HT1080 (cell line): ENCODE results near the gene EPG5. TPM values are rescaled to one million over a fixed set of nuclear protein-coding genes. Genes with fewer than 3 reads are reported as not detected.
A peak's percentile ranks its signal among the peaks of the same experiment; 100 is the strongest.
"Not testable (repeated sequence)": the region's sequence is repeated elsewhere in the genome, so short reads cannot be mapped to it uniquely, and the experiment has no call there.

Source experiments
- DNase-seq: peaks from one replicate; pipeline ENCODE4 v3.0.0-alpha.2; 2015; ENCODE audit warnings: low read depth
- polyA plus RNA-seq, 2 experiments: library from polyadenylated mRNA; depleted of rRNA; stranded (reverse); fragments of >200 nt; gene quantifications; 2 replicates each; pipeline ENCODE4 v1.2.3, GENCODE V29; 2015
- total RNA-seq: library from RNA; depleted of rRNA; stranded (reverse); fragments of >200 nt; shearing (Covaris generic); gene quantifications from 2 replicates; pipeline ENCODE4 v1.2.3, GENCODE V29; 2014; rRNA removed

The EPG5 gene, protein sequence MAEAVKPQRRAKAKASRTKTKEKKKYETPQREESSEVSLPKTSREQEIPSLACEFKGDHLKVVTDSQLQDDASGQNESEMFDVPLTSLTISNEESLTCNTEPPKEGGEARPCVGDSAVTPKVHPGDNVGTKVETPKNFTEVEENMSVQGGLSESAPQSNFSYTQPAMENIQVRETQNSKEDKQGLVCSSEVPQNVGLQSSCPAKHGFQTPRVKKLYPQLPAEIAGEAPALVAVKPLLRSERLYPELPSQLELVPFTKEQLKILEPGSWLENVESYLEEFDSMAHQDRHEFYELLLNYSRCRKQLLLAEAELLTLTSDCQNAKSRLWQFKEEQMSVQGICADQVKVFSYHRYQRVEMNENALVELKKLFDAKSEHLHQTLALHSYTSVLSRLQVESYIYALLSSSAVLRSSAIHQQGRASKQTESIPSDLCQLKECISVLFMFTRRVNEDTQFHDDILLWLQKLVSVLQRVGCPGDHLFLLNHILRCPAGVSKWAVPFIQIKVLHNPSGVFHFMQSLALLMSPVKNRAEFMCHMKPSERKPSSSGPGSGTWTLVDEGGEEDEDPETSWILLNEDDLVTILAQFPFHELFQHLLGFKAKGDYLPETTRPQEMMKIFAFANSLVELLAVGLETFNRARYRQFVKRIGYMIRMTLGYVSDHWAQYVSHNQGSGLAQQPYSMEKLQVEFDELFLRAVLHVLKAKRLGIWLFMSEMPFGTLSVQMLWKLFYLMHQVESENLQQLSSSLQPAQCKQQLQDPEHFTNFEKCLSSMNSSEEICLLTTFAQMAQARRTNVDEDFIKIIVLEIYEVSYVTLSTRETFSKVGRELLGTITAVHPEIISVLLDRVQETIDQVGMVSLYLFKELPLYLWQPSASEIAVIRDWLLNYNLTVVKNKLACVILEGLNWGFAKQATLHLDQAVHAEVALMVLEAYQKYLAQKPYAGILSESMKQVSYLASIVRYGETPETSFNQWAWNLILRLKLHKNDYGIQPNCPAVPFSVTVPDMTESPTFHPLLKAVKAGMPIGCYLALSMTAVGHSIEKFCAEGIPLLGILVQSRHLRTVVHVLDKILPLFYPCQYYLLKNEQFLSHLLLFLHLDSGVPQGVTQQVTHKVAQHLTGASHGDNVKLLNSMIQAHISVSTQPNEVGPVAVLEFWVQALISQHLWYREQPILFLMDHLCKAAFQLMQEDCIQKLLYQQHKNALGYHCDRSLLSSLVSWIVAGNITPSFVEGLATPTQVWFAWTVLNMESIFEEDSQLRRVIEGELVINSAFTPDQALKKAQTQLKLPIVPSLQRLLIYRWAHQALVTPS (N-terminal part only)
- 10.2 and 12.7 TPM in 2 replicates for total RNA-seq
- polyA plus RNA-seq (2015; cell fraction: cytosol; rRNA removed) = 12.1 and 14.8 TPM in 2 replicates
- 52.9 and 65.9 TPM in 2 replicates for polyA plus RNA-seq (2015; cell fraction: nucleus; rRNA removed)

DNA sequence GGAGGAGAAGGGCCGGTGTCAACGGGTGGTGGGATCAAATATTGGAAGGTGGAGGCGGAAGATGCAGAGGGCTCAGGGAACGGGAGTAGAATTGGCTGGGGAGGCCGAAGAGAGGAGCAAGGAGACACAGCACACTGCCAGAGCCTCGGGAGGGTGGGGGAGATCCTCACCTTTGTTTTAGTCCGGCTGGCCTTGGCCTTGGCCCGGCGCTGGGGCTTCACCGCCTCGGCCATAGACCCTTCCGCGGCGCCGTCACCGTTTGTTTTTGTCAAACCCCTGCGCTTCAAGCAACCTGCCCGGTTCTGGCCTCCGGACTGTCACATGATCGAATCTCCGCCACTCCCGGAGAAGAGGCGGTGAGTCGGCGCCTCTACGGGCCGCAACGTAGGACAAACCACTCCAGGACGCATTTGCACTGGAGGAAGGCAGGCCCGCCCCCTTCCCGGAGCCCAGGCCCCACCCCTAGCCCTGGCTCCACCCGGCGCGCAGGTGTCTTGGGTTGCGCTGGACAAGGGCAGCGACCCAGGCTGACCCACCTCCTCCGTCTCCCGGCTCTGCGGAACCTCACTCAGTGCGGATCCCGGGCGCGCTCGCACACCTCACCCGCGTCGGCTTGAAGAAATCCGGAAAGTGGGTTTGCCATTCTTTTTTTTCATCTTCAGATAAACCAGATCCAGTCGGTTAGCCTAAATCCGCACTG is at the start of gene EPG5:
Gene EPG5, minus strand, starts transcription at position 323 of the 700 bp plus-strand sequence. Its CDS starts 90 bp downstream, at position 233.
- peak; percentile 93 for DNase-seq

DNA sequence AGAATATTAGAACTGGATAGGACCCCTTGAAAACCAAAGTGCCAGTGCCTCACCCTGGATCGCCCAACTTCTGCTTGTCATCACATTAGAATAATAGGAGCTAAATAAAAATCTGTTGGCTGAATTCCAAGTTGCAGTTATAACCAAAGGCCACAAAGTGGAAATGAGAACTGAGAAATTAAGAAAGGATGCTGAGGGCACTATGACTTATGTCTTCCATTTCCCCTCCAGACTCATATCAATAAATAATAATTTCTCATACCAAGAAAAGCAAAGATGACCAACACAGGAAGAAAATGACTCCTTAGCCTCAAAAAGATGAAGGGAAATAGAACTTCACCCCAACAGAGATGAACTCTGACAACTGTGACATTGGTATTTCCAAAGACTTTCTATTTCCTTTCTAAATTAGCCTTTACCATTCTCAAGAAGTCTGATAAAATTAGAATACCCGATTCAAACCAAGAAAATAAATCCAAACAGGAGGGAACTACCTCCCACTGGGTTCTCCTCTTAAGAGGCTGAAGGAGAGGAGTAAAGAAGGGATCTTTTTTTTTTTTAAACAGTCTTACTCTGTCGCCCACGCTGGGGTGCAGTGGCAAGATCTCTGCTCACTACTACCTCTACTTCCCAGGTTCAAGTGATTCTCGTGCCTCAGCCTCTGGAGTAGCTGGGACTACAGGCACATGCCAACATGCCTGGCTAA is 46.5 kb upstream of the EPG5 start:
- DNase-seq = no peak

DNA sequence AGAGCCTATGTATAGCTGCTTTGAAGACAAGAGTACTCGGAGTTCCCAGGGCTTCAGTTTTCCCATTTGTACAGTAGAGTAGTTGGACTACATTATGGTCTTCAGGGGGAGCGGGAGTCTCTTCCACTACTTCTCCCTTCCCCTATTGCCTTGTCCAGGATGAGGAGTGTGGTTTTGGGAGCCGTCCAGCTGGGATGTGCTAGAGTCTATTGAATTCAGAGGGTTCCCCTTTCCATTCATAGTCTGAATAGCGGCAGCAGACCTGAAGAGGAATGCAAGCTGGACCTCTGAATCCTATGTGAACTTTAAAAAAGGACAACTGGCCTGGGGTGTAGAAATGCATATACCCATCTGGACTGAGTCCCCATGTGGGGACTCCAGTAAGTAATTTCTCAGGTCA is 43.5 kb upstream of the EPG5 start:
- no peak for DNase-seq

DNA sequence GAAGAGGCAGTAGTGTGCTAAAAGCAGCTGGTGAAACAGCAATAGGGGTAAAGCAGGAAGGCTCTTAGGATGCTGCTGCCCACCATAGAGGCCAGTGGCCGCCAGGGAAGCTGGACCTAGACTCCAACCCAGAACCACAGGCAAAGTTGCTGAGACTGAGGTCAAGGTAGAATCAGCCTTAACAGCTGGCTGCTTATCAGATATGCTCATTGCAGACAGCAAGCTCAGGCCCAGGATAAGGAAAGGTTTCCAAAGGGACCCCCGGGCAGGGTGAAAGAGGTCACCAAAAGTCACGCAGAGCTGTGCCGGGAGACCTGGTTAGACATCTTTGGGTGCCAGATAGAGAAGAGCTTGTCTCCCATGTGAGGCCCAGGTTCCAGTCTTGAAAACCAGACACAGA is 42.9 kb upstream of the EPG5 start:
- DNase-seq = no peak

DNA sequence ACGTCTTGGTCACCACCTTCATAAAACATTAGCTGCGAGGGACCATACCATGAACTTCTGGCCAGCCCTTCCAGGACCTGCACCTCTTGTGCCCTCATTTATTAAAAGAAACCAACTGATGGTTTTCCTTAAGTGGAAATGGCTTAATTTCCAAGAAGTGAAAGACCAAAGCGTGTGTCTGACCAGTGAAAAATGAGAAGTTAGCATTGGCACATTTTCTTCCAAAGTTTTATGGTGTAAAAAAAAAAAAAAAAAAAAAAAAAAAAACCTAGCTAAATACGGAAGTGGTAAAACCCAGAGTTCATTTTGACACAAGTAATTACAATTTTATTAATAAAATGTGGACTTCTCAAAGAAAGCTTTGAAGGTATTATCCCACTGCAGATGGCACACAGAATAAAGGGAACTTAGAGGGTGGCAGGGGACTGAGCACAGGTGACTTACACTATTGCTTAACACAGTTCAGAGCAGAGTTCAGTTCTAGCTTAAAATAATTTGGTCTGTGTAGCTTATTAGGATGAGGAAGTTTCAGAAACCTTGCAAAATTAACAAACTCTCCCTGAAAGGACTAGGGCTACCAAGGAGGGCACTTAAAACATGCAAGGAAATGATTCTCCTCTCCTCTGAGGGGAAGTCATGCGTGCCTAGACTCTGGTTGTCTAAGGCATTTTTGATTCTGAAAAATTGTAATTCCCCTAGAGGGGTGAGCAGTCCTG is 42.2 kb upstream of the EPG5 start:
- no peak for DNase-seq

DNA sequence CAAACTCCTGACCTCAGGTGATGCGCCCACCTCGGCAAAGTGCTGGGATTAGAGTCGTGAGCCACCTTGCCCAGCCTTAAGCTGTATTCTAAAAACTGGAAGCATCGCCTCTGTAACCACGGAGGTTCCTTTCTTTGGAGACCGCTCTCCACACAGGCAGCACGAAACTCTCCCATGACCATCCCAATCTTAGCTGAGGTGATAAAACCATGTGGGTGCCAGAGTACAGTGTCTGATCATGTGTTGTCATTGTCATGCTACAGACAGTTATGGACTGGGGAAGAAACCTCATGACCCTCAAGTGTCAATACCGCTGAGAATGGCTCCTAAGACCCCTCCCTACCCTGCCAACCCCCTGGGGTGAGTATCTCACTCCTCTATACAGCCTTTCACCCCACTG is 41.4 kb upstream of the EPG5 start:
- no peak for DNase-seq

DNA sequence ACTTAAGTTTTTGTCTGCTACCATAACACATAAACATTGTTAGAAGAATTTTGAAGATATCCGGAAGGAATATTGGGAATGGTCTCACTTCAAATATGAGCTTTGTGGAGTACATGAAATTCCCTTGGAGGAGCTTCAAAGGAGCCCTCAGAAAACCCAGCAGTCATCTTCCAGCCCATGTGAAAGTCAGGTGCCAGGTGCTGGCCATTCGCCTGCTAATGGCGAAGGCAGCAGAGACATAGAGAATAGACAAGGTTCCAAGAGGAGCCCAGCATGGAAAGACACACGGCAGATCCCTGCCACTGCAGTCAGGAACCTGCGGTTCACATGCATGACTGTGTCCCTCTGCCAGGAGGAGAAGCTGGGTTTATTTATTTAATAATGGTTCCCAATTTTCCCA is 40.0 kb upstream of the EPG5 start:
- DNase-seq = no peak

DNA sequence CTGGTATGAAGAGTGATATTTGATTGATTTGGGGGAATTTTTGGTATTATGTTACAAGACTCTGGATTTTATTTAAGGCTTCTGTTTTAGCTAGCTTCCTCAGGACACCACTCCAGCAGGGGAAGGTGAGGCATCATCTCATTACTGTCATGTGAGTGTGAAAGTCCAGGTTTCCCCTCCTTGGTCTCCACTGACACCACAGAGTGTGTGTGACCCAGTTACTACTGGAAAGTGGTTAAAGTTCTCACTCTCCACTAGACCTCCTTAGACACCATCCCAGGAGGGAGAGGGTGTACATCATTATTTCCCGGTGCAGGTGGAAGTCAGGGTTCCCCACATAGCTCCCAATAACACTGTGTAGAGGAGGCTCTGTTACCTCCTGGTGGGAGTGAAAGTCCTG is 35.8 kb upstream of the EPG5 start:
- DNase-seq = no peak

DNA sequence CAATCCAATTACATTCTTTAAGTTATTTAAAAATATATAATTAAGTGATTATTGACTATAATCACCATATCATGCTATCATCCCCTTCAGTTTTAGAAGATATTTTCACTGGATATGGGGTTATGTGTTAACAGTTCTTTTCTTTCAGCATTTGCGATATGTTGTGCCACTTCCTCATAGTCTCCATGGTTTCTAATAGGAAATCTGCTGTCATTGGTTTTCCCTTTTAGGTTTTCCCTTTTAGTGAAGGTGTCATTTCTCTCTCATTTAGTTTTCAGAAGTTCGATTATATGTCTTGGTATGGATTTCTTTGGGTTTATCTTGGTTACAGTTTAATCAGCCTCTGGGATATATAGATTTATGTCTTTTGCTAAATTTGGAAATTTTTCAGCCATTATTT is 34.8 kb upstream of the EPG5 start:
- no peak for DNase-seq

DNA sequence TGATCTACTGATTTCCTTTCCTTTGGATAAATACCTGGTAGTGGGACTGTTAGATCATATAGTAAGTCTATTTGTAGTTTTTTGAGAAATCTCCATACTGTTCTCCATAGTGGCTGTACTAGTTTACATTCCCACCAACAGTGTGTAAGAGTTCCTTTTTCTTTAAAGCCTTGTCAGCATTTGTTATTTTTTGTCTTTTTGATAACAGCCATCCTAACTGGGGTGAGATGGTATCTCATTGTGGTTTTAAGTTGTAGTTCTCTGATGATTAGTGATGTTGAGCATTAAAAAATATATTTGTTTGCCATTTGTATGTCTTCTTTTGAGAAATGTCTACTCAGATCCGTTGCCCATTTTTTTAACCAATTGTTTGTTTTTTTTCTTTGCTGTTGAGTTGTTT is 33.9 kb upstream of the EPG5 start:
- no peak for DNase-seq

DNA sequence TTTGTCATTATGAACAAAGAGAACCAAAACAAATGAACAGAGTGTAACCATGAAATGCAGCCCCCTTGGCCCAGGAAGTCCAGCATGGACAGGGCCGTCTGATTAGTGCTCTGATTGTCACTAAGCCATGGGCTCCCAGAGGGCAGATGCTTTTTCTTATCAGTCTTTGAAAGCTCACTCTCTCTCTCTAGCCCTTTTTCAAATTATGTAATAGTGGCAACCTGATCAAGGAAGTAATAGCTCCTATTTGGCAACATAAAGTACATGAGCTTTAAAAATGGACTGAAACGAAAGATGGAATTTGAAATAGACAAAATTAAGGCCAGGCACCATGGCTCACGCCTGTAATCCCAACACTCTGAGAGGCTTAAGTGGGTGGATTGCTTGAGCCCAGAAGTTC is 32.4 kb upstream of the EPG5 start:
- DNase-seq = no peak

DNA sequence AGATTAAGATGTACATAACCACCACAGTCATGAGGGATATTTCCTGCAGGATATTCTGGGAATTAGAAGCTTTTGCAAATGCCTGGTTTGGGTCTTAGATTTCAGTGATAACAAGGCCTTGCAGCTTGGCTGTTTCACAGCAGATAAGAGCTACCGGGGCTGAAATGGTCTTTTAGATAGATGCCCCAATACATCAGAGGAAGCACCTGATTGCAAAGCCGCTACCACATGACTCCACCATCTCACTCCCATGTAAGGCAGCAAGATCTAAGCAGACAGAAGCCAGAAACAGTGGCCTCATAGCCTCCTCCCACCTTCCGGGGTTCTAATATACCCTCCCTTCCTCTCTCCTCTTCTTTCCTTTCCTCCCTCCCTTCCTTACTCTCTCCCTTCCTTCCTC is 31.1 kb upstream of the EPG5 start:
- no peak for DNase-seq

DNA sequence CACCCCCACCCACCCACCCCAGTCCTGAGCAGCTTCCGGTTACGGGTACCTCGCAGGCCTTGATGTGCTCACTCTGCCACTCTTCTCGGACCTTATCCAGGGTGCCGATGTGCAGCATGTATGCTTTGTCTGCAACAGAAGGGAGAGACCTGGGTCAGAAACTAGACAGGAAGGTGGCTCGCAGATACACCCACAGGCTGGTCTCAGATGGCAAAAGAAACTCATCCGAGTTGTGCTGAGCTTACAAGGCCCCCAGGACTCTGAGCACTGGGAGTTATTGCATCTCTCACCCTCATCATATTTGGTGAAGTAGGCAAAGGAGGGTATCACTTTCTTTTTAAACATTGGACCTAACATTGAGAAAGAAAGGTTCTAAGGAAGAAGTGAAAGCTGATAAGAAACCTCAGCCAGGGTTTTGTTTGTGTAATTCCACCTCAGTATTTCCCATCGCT is 30.6 kb upstream of the EPG5 start:
- no peak for DNase-seq

DNA sequence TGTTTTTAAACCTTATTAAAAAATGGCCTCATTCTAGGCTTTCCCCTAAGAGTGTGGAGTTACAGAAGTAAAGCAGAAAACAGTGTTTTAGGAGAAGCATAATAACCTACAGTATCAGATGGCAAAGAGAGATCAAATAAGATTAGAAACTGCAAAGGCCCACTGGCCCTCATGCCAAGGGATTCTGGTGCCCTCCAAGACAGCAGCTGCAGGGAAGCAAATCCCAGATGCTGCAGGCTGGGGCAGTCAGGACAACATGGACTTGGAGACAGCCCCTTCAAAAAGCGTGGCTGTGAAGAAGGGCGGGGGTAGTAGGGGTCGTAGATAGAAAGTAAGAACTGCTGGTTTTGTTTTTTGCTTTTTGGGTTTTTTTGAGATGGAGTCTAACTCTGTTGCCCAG is 28.3 kb upstream of the EPG5 start:
- no peak for DNase-seq

DNA sequence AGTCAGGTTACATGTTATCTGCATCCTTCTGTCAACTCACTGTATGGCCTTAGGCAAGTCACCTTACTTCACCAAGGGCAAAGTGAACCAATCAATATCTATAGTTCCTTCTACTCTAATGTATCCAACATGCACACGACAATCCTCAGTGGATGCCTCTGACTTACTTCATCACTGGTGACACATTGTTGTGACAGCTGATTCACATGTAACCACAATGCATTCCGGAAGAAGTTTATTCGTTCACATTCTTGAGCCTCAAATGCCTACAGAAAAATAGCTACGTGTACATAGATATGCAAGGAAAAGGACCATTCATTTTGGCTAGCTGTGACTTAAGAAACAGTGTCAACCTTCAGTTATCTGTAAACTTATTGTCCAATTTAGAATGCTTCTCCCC is 26.3 kb upstream of the EPG5 start:
- peak; percentile 78 for DNase-seq

DNA sequence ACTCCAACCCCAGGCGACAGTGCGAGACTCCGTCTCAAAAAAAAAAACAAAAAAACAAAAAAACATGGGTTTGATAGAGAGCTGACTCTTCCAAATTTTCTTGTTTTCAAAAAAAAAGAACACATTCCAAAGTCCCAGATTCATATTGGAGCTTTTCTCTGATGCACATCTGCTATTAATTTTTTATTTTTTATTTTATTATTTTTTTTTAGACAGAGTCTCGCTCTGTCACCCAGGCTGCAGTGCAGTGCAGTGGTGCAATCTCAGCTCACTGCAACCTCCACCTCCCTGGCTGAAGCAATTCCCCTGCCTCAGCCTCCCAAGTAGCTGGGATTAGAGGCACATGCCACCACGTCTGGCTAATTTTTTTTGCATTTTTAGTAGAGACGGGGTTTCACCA is 25.4 kb upstream of the EPG5 start:
- DNase-seq = not testable (repeated sequence)

DNA sequence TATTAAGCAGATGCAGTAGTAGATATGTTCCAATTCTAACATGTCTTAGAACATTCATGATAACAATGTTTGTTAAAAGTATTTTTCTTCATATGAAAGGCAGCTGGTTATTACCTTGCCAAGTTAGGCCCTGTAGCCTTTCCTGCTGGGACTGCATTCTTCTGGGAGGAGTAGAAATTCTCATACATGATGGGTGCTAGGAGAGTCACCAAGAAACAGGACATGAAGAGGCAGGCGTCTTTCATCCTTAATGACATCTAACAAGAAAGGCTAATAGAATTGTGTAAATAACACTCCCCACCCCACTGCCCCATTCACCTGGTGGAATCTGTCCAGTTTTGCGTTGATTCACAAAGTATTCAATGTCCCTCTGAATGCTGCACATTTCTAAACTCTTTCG is 24.7 kb upstream of the EPG5 start:
- no peak for DNase-seq

DNA sequence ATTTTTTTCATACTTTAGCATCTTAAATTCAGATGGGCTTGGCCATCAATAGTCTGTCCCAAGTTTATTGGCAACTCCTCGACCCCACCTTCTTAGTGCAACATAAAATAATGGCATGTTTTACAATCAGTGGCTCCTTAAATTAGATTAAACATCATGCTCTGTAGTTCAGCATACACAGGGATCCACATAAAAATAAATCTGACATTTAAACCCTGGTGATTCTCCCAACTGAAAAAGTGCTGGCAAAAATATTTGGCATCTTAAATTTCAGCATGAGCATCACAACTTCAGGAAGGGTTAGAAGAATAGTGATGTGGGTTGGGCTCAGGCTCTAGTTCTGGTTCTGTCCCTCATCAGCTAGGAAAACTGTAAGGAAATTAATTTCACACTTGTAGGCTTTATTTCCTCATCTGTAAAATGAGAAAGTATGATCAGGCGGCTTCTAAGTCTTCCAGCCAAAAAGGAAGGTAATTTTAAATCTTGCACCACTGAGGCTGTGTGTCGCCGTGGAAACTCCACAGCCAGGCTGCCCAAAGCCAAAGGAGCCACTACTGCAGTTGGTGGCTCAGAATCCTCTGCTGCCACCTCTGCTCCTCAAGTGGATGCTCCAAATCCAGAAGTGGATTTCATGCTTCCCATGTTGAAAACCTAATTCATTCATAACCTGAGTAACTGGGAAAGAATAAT is 17.6 kb upstream of the EPG5 start:
- no peak for DNase-seq

DNA sequence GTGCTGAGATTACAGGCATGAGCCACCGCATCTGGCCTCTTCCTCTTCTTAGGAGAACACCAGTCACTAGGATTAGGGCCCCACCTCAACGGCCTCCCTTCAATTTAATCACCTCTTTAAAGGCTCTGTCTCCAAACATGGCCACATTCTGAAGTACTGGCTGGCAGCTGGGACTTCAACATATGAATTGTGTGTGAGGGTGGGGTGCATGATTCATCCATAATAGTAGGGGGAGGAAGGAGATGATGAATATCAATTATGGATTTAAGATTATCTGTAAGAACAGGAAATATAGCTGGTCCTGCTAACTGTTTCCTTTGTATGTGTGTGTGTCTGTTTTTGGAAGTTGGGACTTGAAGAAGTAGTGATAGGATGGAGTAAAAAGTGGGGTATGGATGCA is 14.7 kb upstream of the EPG5 start:
- DNase-seq = no peak
